Mesendoderm (in vitro differentiated cells): ENCODE results near the gene CRAMP1.

Source experiments
- DNase-seq: peaks from one replicate; pipeline ENCODE4 v3.0.0; 2013
- H2AK5ac ChIP-seq: 2 replicates; pipeline ENCODE4 v1.6.1; 2013; ENCODE audit warnings: low read length, inconsistent platforms
- H2BK120ac ChIP-seq: 2 replicates; pipeline ENCODE4 v1.6.1; 2013; ENCODE audit warnings: low read depth, mild to moderate bottlenecking, low read length, moderate library complexity, mixed read lengths
- H2BK15ac ChIP-seq: replicated peaks from 2 replicates; pipeline ENCODE4 v1.6.1; 2013; ENCODE audit warnings: low read depth, mild to moderate bottlenecking, moderate library complexity
- H2BK5ac ChIP-seq: 2 replicates; pipeline ENCODE4 v1.6.1; 2013; ENCODE audit warnings: low read length, inconsistent platforms
- H3K18ac ChIP-seq: 2 replicates; pipeline ENCODE4 v1.6.1; 2013; ENCODE audit warnings: mild to moderate bottlenecking, low read length, mixed read lengths
- H3K23ac ChIP-seq: one replicate; pipeline ENCODE4 v1.6.1; 2013; ENCODE audit warnings: low read length
- H3K27ac ChIP-seq: 2 replicates; pipeline ENCODE4 v1.5.1; 2013; ENCODE audit warnings: low read depth, mild to moderate bottlenecking, inconsistent platforms, low read length, moderate library complexity
- H3K27me3 ChIP-seq: 2 replicates; pipeline ENCODE4 v1.6.1; 2013; ENCODE audit warnings: low read length, control low read depth, mild to moderate bottlenecking, inconsistent platforms; ENCODE audit not compliant: insufficient read depth, poor library complexity
- H3K36me3 ChIP-seq: 2 replicates; pipeline ENCODE4 v1.6.1; 2013; ENCODE audit warnings: low read length, inconsistent platforms; ENCODE audit not compliant: control insufficient read depth, insufficient read depth
- H3K4ac ChIP-seq: one replicate; pipeline ENCODE4 v1.6.1; 2013; ENCODE audit warnings: low read depth, mild to moderate bottlenecking, low read length, moderate library complexity
- H3K4me1 ChIP-seq: 2 replicates; pipeline ENCODE4 v1.6.1; 2013; ENCODE audit warnings: low read depth, low read length, inconsistent platforms; ENCODE audit not compliant: control insufficient read depth
- H3K4me2 ChIP-seq: 2 replicates; pipeline ENCODE4 v1.6.1; 2013; ENCODE audit warnings: low read length
- H3K4me3 ChIP-seq: 2 replicates; pipeline ENCODE4 v1.5.1; 2013; ENCODE audit warnings: mild to moderate bottlenecking, low read length
- H3K56ac ChIP-seq: one replicate; pipeline ENCODE4 v1.6.1; 2013; ENCODE audit warnings: low read length
- H3K79me1 ChIP-seq: 2 replicates; pipeline ENCODE4 v1.6.1; 2013; ENCODE audit warnings: low read length, inconsistent platforms
- H3K79me2 ChIP-seq: 2 replicates; pipeline ENCODE4 v1.6.1; 2013; ENCODE audit warnings: mild to moderate bottlenecking, low read length; ENCODE audit not compliant: control insufficient read depth, insufficient read depth
- H3K9ac ChIP-seq: 2 replicates; pipeline ENCODE4 v1.6.1; 2013; ENCODE audit warnings: low read length, inconsistent platforms
- H4K5ac ChIP-seq: one replicate; pipeline ENCODE4 v1.6.1; 2013; ENCODE audit warnings: low read length
- H4K8ac ChIP-seq: one replicate; pipeline ENCODE4 v1.6.1; 2013; ENCODE audit warnings: low read depth, mild to moderate bottlenecking, control low read depth, low read length, moderate library complexity
- WGBS: extraction: QIAGEN DNeasy Blood & Tissue Kit; methylation state at CpG from one replicate; pipeline ENCODE4 v1.1.7; 2013; ENCODE audit warnings: low lambda C conversion rate, missing lambda C conversion rate; ENCODE audit not compliant: insufficient coverage; ENCODE audit errors: extremely low coverage; 5-methylcytosine and 5-hydroxymethylcytosine counted together

The CRAMP1 gene

GRCh38 chr16:1674751-1675664, 62.8 kb downstream of the CRAMP1 start:
- no peak overlapping the region for H3K4ac ChIP-seq

GRCh38 chr16:1676661-1677060, 64.5 kb downstream of the CRAMP1 start:
- Histone ChIP-seq H3K79me2 (peaks cover 34% of the 10 kb centered on the region), H3K9ac (no peak overlapping the region), H3K23ac (no peak overlapping the region), H3K27ac (no peak overlapping the region), H3K27me3 (no peaks in the 10 kb centered on the region), H3K56ac (no peak overlapping the region), H4K8ac (no peak overlapping the region), H3K18ac (no peak overlapping the region), H2BK5ac (no peak overlapping the region), H2BK120ac (no peak overlapping the region), H3K36me3 (peaks cover 4% of the 10 kb centered on the region), H3K4ac (no peak overlapping the region), H3K4me2 (no peak overlapping the region), H3K4me1 (no peaks in the 10 kb centered on the region), H3K79me1 (peaks cover 4% of the 10 kb centered on the region), H2AK5ac (no peak overlapping the region), H3K4me3 (no peak overlapping the region), H4K5ac (no peak overlapping the region), H2BK15ac (no peak overlapping the region)
- no CpG with 5 or more reads among the region's 12 CpGs for WGBS
- no peak for DNase-seq

More at GRCh38 chr16:1674751-1675664, 62.8 kb downstream of the CRAMP1 start:
- no peak overlapping the region for H4K8ac ChIP-seq
- no peak overlapping the region for H4K5ac ChIP-seq
- H2BK120ac ChIP-seq: no peak overlapping the region
- no peak overlapping the region for H3K4me3 ChIP-seq
- H3K56ac ChIP-seq: no peak overlapping the region
- H2AK5ac ChIP-seq: no peak overlapping the region
- peaks cover 5% of the 10 kb centered on the region for H3K36me3 ChIP-seq
- no peak overlapping the region for H2BK5ac ChIP-seq
- WGBS: no CpG with 5 or more reads among the region's 19 CpGs
- no peaks in the 10 kb centered on the region for H3K27me3 ChIP-seq
- H2BK15ac ChIP-seq: no peak overlapping the region
- H3K27ac ChIP-seq: no peak overlapping the region
- peaks cover 2% of the 10 kb centered on the region for H3K79me1 ChIP-seq
- no peak overlapping the region for H3K4me2 ChIP-seq
- peak; percentile 55 for DNase-seq
- H3K23ac ChIP-seq: no peak overlapping the region
- H3K79me2 ChIP-seq: peaks cover 17% of the 10 kb centered on the region
- H3K9ac ChIP-seq: no peak overlapping the region
- no peak overlapping the region for H3K18ac ChIP-seq
- no peaks in the 10 kb centered on the region for H3K4me1 ChIP-seq

GRCh38 chr16:1677339-1677738, 65.2 kb downstream of the CRAMP1 start:
- H3K36me3 ChIP-seq: peaks cover 4% of the 10 kb centered on the region
- H3K9ac ChIP-seq: no peak overlapping the region
- no peak overlapping the region for H3K27ac ChIP-seq
- H3K27me3 ChIP-seq: no peaks in the 10 kb centered on the region
- no peak overlapping the region for H3K23ac ChIP-seq
- no peak overlapping the region for H2BK15ac ChIP-seq
- H4K5ac ChIP-seq: no peak overlapping the region
- H3K56ac ChIP-seq: no peak overlapping the region
- no peak overlapping the region for H2BK120ac ChIP-seq
- H3K79me2 ChIP-seq: peaks cover 39% of the 10 kb centered on the region
- H3K79me1 ChIP-seq: peaks cover 4% of the 10 kb centered on the region
- no CpG with 5 or more reads among the region's 18 CpGs for WGBS
- H2BK5ac ChIP-seq: no peak overlapping the region
- H3K4ac ChIP-seq: no peak overlapping the region
- no peak overlapping the region for H3K4me3 ChIP-seq
- H3K18ac ChIP-seq: no peak overlapping the region
- H2AK5ac ChIP-seq: no peak overlapping the region
- no peak overlapping the region for H3K4me2 ChIP-seq
- H4K8ac ChIP-seq: no peak overlapping the region
- H3K4me1 ChIP-seq: no peaks in the 10 kb centered on the region
- no peak for DNase-seq

- Histone ChIP-seq H3K27me3 (no peaks in the 10 kb centered on the region), H4K8ac (no peak within 1 kb of the TSS), H3K4me1 (no peaks in the 10 kb centered on the region), H2BK15ac (no peak within 1 kb of the TSS), H3K27ac (peak within 1 kb of the TSS; percentile 57), H3K23ac (peak within 1 kb of the TSS; percentile 95), H3K79me2 (peaks cover 45% of the 10 kb centered on the region), H3K4me2 (peak within 1 kb of the TSS; percentile 94), H3K9ac (peak within 1 kb of the TSS; percentile 89), H4K5ac (no peak within 1 kb of the TSS), H3K18ac (peak within 1 kb of the TSS; percentile 96), H2BK5ac (peak within 1 kb of the TSS; percentile 39), H3K36me3 (peaks cover 4% of the 10 kb centered on the region), H3K79me1 (peaks cover 4% of the 10 kb centered on the region), H2AK5ac (peak within 1 kb of the TSS; percentile 90), H2BK120ac (peak within 1 kb of the TSS; percentile 6), H3K56ac (peak within 1 kb of the TSS; percentile 93), H3K4ac (peak within 1 kb of the TSS; percentile 98), H3K4me3 (peak within 1 kb of the TSS; percentile 78)
- no CpG with 5 or more reads among the region's 79 CpGs for WGBS
- peak; percentile 99 for DNase-seq
Observed at GRCh38 chr16:1677942-1678499, 65.9 kb downstream of the CRAMP1 start, which contains the start of gene JPT2. Gene JPT2, plus strand, starts transcription at chr16:1678279. Its CDS starts 34 bp downstream, at chr16:1678313.

GRCh38 chr16:1678500-1679098, 66.4 kb downstream of the CRAMP1 start:
- H3K4ac ChIP-seq: peak overlapping the region; percentile 98
- peaks cover 6% of the 10 kb centered on the region for H3K79me1 ChIP-seq
- no peak overlapping the region for H4K5ac ChIP-seq
- peaks cover 5% of the 10 kb centered on the region for H3K36me3 ChIP-seq
- H3K27ac ChIP-seq: peak overlapping the region; percentile 57
- no peak overlapping the region for H4K8ac ChIP-seq
- H3K4me2 ChIP-seq: peak overlapping the region; percentile 94
- H3K9ac ChIP-seq: peak overlapping the region; percentile 89
- no peaks in the 10 kb centered on the region for H3K27me3 ChIP-seq
- WGBS: no CpG with 5 or more reads among the region's 45 CpGs
- H2BK120ac ChIP-seq: peak overlapping the region; percentile 6
- peak overlapping the region; percentile 95 for H3K23ac ChIP-seq
- peak overlapping the region; percentile 93 for H3K56ac ChIP-seq
- peak overlapping the region; percentile 96 for H3K18ac ChIP-seq
- H2AK5ac ChIP-seq: peak overlapping the region; percentile 90
- no peaks in the 10 kb centered on the region for H3K4me1 ChIP-seq
- H3K79me2 ChIP-seq: peaks cover 50% of the 10 kb centered on the region
- peak overlapping the region; percentile 78 for H3K4me3 ChIP-seq
- DNase-seq: peak; percentile 49
- H2BK15ac ChIP-seq: no peak overlapping the region
- H2BK5ac ChIP-seq: peak overlapping the region; percentile 39
